ENCODE results near the gene RNPEPL1.
"Not testable (repeated sequence)": the region's sequence is repeated elsewhere in the genome, so short reads cannot be mapped to it uniquely, and the experiment has no call there.

Gene RNPEPL1

GRCh38 chr2:240567872-240568677 is at the start of gene RNPEPL1:
TSS of gene RNPEPL1 (plus strand) at chr2:240568484. CDS start at chr2:240568587, 103 bp downstream.
- DNase-seq: no peak

- no peak for DNase-seq
These were observed 49.3 kb upstream of the RNPEPL1 start for GRCh38 chr2:240518981-240519380.

GRCh38 chr2:240519396-240520129 is 48.7 kb upstream of the RNPEPL1 start:
- peak; percentile 25 for DNase-seq

GRCh38 chr2:240520130-240520973 is 47.9 kb upstream of the RNPEPL1 start:
- no peak for DNase-seq

DNA sequence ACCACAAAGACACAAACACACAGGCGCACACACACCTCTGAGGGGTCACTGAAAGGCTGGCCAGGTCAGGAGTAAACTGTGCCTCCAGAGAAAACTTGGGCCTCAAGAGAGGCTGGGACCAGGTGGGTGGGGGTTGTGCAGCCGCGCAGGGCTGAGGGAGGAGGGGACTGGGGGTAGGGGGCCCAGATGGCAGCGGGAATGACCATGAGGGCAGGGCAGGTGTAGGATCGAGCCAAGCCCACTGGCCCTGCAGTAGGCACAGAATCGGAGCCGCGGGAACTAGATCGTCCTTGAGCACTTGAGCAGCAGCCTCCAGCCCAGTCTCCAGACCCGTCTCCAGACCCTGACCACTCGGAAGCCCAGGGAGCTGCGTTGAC is 47.3 kb upstream of the RNPEPL1 start:
- DNase-seq: no peak

- DNase-seq: not testable (repeated sequence)
These were observed 46.4 kb upstream of the RNPEPL1 start for GRCh38 chr2:240521885-240522284.

- DNase-seq: no peak
These were observed 45.9 kb upstream of the RNPEPL1 start for GRCh38 chr2:240522406-240522805.

DNA sequence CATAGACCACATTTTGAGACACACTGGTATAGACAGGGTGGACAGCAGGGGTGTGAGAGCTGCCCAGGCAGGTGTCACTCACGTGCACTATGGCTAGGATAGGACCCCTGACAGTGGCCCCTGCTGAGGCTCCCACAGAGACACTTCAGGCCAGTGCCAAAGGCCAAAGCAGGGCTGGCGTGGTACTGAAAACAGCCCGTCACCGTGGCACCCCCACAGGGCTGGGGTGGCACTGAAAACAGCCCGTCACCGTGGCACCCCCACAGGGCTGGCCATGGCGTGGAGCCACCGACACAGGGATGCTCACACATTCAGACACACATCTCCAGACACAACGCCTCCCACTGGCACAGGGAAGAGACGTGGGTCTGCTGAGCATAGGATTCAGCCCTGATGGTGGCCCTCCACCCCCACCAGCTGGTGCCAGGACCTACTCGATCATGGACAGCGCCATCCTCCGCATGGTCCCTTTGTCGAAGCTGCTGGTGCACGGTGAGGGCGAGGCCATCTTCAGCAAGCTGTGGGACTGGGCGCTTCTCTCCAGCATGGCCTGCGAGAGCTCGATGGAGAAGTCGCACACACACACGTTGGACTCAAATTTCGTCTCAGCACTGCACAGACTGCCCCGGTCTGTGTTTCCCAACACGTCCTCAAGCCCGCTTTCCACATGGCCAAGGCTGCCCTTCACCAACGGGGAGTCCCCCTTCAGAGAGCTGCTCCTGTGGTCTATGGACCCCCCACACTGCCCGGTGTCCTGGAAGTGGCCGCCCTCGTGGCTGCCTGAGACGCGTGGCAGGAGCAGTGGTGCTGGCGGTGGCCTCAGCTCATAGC is 44.6 kb upstream of the RNPEPL1 start:
- no peak for DNase-seq

DNA sequence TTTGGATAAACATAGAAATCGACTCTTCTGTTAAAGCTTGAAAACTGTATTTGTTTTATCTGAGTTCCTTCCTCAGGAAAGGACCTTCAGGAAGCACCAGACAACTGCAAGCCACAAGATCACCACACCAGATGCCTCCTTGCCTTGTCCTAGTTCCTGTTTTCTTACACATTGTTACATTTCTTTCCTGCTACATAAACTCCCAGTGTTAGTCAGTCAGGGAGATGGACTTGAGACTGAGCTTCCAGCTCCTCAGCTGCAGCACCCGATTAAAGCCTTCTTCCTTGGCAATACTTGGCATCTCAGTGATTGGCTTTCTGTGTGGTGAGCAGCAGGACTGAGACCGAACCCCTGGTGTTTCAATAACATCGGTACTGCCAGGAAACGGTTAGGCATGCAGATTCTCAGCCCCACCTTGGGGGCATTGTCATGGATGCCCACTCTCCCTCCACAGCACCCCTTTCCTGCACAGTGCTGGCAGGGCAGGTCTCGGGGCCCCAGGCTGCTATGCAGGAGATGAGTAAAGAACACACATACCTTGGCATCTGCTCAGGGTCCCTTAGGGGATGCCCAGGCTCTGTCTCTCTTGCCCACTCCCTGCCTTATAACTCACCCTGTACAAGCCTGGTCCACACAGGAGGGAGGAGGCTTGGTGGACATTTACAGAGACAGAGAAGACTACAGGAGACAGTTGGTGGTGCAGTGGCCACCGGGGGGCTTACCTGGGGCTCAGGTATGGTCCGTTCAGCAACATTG is 43.1 kb upstream of the RNPEPL1 start:
- no peak for DNase-seq

- DNase-seq: no peak
These were observed 42.5 kb upstream of the RNPEPL1 start for GRCh38 chr2:240525802-240526201.

GRCh38 chr2:240526521-240526920 is 41.8 kb upstream of the RNPEPL1 start:
- DNase-seq: no peak

DNA sequence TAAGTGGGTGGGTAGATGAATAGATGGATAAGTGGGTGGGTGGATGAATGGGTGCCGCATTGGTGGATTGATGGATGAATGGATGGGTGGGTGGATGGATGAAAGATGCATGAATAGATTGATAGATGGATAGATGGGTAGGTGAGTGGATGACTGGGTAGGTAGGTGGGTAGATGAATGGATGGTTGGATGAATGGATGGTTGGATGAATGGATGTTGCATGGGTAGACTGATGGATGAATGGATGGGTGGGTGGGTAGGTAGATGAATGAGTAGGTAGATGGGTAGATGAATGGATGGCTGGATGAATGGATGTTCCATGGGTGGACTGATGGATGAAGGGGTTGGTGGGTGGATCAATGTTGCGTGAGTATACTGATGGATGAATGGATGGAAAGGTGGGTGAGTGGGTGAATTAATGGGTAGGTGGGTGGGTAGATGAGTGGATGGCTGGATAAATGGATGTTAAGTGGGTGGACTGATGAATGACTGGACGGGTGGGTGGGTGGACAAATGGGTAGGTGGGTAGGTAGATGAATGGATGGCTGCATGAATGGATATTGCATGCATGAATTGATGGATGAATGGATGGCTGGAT is 41.0 kb upstream of the RNPEPL1 start:
- no peak for DNase-seq

- no peak for DNase-seq
These were observed 39.8 kb upstream of the RNPEPL1 start for GRCh38 chr2:240528406-240529040.

DNA sequence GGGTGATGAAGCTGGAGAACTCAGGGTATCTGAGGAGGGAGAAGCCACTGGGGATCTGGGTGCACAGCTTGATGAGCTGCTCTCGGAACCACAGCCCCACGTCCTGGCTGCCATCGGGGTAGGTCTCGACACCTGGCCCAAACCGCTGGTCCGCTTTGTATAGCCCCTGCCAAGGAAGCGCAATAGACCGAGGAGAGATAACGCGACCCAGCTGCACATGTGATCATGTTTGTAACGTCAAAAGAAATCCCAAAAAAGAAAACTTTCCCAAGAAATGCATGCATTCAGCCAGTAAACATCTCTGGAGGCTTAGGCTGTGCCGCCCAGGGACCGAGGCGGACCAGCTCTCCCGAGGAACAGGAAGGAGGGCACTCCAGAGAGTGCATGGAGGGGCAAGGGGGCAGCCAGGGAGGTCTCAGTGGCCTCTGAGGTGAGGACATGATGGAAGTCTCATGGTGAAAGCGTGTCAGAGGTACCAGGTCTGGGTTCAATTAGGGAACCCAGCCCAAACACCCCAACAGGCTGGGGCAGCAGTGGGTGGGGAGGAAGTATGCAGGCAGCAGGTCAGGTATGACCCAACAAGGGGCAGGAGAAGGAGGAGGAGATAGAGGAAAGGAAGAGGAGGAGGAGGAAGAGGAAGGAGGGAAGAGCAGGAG is 38.8 kb upstream of the RNPEPL1 start:
- no peak for DNase-seq

DNA sequence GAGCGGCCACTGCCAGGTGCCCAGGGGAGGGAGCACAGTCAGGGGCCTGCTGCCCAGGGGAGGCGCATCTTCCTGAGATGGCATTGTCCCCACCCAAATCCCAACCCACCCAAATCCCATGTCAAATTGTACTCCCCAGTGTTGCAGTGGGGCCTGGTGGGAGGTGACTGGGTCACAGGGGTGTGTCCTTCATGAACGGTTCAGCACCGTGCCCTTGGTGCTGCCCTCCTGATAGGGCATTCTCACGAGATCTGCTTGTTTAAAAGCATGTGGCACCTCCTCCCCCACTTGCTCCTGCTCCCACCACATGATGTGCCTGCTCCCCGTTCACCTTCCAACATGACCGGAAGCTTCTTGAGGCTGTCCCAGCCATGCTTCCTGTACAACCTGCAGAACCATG is 38.1 kb upstream of the RNPEPL1 start:
- no peak for DNase-seq

- DNase-seq: no peak
These were observed 37.2 kb upstream of the RNPEPL1 start for GRCh38 chr2:240531038-240531437.

DNA sequence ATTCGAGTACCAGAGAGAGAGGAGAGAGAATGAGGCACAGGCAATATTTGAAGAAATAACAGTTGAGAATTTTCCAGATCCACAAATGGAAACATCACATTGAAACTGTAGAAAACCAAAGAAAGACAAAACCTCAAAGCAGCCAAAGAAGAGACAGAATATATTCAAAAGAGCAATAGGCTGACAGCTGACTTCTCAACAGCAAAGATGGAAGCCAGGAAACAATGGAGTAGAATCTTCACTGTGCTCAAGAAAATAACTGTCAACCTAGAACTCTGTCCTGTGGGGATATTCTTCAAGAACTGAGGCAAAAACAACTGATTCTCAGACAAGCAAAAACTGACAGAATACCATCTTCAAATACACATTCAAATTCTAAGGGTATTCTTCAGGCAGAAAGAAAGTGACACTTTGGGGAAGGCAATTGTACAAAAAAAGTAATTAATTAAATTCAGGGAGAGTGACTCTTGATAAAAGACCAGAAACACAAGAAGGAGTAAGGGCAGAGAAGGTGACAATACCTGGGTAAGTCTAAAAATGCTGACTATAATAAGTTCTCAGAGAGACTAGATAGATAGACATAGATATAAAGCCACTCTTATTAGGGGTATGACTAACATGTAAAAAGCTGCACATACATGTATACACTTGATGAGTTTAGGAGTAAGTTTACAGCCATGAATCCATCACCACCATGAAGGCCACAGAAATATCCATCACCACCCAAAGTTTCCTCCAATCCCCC is 36.1 kb upstream of the RNPEPL1 start:
- DNase-seq: no peak

DNA sequence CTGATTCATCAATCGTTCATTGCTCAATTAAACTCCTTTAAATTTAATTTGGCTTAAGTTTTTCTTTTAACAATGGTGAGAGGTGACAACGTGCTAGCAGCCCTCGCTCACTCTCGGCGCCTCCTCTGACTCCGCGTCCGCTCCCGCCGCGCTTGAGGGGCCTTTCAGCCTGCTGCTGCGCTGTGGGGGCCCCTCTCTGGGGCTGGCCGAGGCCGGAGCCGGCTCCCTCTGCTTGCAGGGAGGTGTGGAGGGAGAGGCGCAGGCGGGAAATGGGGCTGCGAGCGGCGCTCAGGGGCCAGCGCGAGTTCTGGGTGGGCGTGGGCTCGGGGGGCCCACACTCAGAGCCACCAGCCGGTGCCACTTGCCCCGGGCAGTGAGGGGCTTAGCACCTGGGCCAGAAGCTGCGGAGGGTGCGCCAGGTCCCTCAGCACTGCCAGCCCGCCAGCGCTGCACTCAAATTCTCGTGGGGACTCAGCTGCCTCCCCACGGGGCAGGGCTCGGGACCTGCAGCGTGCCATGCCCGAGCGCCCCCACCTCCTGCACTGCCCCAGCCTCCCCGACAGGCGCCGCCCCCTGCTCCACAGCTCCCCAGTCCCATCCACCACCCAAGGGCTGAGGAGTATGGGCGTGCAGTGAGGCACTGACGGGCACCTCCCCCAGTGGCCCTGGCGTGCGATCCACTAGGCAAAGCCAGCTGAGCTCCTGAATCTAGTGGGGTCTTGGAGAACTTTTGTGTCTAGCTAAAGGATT is 30.1 kb upstream of the RNPEPL1 start:
- DNase-seq: no peak

DNA sequence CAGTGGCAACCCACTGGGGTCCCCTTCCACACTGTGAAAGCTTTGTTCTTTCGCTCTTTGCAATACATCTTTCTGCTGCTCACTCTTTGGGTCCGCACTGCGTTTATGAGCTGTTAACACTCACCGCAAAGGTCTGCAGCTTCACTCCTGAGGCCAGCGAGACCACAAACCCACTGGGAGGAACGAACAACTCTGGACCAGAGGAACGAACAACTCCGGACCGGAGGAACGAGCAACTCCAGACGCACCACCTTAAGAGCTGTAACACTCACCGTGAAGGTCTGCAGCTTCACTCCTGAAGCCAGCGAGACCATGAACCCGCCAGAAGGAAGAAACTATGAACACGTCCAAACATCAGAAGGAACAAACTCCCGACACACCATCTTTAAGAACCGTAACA is 29.2 kb upstream of the RNPEPL1 start:
- DNase-seq: not testable (repeated sequence)

All from amniotic stem cell (primary cell).